GM12872 (cell line): ENCODE data around the gene SGMS2.

ENCODE experiments used
- TF ChIP-seq, protein P1 (sequence below): IDR thresholded peaks from 3 replicates; pipeline ENCODE4 v1.5.1; 2011; ENCODE audit warnings: low read depth, mild to moderate bottlenecking, low read length, moderate library complexity; ENCODE audit not compliant: insufficient read depth

SGMS2 gene

DNA sequence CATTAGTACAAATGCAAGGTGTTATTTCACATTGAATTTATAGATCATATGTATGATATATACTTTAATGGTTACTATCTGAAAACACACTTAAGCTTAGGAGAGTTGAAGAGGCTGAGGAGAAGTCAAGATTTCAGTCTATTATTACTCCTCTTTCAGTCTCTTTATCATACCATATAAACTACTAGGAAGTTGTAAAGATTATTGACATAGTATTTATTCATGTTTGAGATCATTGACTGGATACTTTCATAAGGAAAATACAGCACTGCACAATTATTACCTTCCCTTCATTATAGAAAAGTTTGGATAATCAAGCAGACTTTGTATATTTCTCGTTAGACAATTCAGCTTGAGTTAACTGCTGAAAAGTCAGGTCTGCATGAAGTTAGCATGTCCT lies 10.0 kb upstream of the SGMS2 start:
- TF ChIP-seq, protein P1, sequence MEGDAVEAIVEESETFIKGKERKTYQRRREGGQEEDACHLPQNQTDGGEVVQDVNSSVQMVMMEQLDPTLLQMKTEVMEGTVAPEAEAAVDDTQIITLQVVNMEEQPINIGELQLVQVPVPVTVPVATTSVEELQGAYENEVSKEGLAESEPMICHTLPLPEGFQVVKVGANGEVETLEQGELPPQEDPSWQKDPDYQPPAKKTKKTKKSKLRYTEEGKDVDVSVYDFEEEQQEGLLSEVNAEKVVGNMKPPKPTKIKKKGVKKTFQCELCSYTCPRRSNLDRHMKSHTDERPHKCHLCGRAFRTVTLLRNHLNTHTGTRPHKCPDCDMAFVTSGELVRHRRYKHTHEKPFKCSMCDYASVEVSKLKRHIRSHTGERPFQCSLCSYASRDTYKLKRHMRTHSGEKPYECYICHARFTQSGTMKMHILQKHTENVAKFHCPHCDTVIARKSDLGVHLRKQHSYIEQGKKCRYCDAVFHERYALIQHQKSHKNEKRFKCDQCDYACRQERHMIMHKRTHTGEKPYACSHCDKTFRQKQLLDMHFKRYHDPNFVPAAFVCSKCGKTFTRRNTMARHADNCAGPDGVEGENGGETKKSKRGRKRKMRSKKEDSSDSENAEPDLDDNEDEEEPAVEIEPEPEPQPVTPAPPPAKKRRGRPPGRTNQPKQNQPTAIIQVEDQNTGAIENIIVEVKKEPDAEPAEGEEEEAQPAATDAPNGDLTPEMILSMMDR = no peak

GRCh38 chr4:107815158-107815557 lies 9.6 kb upstream of the SGMS2 start:
- TF ChIP-seq, protein P1 = no peak

- TF ChIP-seq, protein P1 = no peak
Observed at GRCh38 chr4:107818301-107818910, 6.3 kb upstream of the SGMS2 start.

GRCh38 chr4:107823870-107824349 lies 822 bp upstream of the SGMS2 start:
- TF ChIP-seq, protein P1 = no peak

DNA sequence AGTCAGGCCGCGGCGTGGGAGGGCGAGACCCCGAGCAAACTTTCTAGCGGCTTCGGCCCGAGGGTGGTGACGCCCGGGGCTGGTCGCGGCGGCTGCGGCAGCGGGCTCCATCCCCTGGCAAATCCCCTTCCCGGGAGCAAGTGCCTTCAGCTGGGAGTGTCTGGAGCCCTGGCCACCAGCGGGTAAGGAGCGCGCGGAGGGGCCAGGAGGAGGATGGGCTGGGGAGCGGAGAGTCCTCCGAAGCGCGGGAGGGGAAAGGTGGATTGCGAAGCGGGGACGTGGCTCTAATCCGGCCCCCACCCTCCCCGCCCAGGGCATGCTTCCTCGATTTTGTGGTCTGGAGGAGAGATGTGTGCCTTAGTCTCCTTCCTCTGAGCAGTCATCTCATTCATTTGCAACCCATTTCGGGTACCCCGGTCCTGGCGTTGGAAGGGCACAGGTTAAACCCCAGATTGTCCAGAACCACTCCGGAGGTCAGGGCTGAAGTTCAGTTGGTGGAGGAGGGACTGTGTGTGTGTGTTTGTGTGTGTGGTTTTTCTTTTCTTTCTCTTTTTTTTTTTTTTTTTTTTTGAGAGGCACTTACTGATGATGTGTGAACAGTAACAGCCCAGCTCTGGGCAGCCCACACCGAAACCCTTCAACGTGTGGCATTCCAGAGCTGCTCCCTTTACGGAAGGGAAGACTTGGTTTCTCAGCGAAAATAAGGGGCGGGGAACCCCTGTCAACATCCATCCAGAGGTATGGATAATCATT lies 516 bp downstream of the SGMS2 start:
- TF ChIP-seq, protein P1 = no peak

DNA sequence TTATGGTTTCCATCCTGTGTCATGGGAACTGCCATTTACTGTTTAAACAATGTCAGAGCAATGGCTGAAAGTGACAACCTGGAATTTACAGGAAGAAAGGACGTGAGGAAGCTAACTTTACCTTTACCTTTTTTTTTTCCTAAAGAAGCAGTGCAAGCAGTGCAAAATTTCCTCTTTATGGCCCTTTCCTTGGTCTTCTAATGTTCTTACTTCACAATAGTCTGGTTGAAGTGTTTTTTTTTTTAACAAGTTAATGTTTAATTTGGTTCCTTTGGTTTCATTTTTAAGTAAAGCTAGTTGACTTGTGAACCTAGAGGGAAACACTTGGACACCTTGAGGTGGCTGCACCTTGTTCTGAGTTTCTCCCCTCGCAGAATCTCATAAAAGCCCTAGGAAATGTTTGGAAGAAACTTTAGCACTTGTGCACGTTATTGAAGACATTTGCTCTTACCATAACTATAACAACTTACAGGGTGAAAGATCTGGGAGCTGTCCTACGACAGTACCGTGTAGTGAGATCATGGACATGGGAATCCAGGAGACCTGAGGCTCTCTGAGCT lies 1.8 kb downstream of the SGMS2 start:
- TF ChIP-seq, protein P1 = no peak

DNA sequence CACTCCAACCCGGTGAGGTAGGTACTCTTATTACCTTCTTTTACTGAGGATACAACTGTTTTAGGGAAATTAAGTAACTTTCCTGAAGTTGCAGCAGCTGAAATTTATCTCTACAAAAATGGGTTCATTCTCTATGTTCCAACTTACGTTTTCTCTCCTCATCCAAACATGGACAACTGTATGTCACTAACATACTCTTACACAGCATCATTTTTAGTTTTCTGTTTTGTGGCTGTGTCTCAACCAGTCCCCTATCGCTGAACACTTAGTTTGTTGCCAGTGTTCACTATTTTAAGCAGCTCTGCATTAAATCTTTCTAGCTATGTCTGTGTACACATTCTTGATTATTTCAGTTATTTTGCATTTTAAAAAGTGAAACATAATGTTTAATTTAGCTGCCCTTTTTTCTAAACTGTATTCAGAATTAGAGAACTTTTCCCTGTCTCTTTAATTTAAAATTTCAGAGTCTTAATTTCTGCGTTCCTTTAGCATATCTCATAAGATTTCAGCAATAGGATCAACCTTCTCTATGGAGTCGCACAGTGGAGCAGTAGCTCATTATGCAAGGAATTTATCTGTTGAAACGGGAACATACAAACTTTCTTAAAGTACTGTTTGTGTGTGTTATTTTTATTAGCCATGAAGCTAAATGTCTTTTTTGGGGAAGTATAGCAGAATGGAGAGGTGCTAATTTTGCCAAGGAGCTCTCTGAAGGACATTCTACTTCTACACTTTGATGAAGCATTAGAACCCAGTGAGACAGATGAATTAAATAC lies 3.8 kb downstream of the SGMS2 start:
- TF ChIP-seq, protein P1 = no peak
